H9 (cell line): ENCODE measurements around the gene LSM11. TPM values are rescaled to one million over a fixed set of nuclear protein-coding genes. Genes with fewer than 3 reads are reported as not detected.

Source experiments
- DNase-seq: peaks from one replicate; pipeline ENCODE4 v3.0.0-alpha.2; 2017
- H2AFZ ChIP-seq: one replicate; pipeline ENCODE4 v1.6.1; 2013; ENCODE audit warnings: mild to moderate bottlenecking, low read length, control low read depth, moderate library complexity
- H2AK5ac ChIP-seq: 2 replicates; pipeline ENCODE4 v1.6.1; 2013; ENCODE audit warnings: low read length, control low read depth, mixed read lengths; ENCODE audit not compliant: insufficient read length
- H2BK120ac ChIP-seq: one replicate; pipeline ENCODE4 v1.6.1; 2013; ENCODE audit warnings: low read depth, mild to moderate bottlenecking, low read length, control low read depth, inconsistent platforms; ENCODE audit not compliant: poor library complexity, severe bottlenecking
- H2BK12ac ChIP-seq: 2 replicates; pipeline ENCODE4 v1.6.1; 2013; ENCODE audit warnings: low read length, control low read depth, mixed read lengths, low read depth; ENCODE audit not compliant: insufficient read length
- H2BK15ac ChIP-seq: 2 replicates; pipeline ENCODE4 v1.6.1; 2013; ENCODE audit warnings: low read depth, low read length, control low read depth
- H2BK20ac ChIP-seq: one replicate; pipeline ENCODE4 v1.6.1; 2013; ENCODE audit warnings: low read depth, mild to moderate bottlenecking, low read length, control low read depth, inconsistent platforms; ENCODE audit not compliant: poor library complexity, severe bottlenecking
- H2BK5ac ChIP-seq: 2 replicates; pipeline ENCODE4 v1.6.1; 2013; ENCODE audit warnings: low read length, control low read depth, mixed read lengths; ENCODE audit not compliant: insufficient read length
- H3K14ac ChIP-seq: 2 replicates; pipeline ENCODE4 v1.6.1; 2013; ENCODE audit warnings: low read length, control low read depth; ENCODE audit not compliant: insufficient read depth
- H3K18ac ChIP-seq: 2 replicates; pipeline ENCODE4 v1.6.1; 2013; ENCODE audit warnings: low read depth, mild to moderate bottlenecking, mixed read lengths, low read length, control low read depth; ENCODE audit not compliant: insufficient read length
- H3K23ac ChIP-seq: 2 replicates; pipeline ENCODE4 v1.6.1; 2013; ENCODE audit warnings: low read length, control low read depth, mixed read lengths, low read depth; ENCODE audit not compliant: insufficient read length
- H3K23me2 ChIP-seq: 2 replicates; pipeline ENCODE4 v1.6.1; 2013; ENCODE audit warnings: low read depth, mild to moderate bottlenecking, mixed read lengths, low read length, control low read depth; ENCODE audit not compliant: insufficient read length, poor library complexity, severe bottlenecking
- H3K27ac ChIP-seq: 2 replicates; pipeline ENCODE4 v1.5.1; 2013; ENCODE audit warnings: low read length, control low read depth, mixed read lengths, low read depth; ENCODE audit not compliant: insufficient read length
- H3K27me3 ChIP-seq: 2 replicates; pipeline ENCODE4 v1.6.1; 2013; ENCODE audit warnings: low read length, control low read depth, inconsistent platforms; ENCODE audit not compliant: insufficient read depth
- H3K4ac ChIP-seq: 2 replicates; pipeline ENCODE4 v1.6.1; 2013; ENCODE audit warnings: low read depth, mild to moderate bottlenecking, control low read depth, inconsistent platforms, low read length, moderate library complexity
- H3K4me1 ChIP-seq: 2 replicates; pipeline ENCODE4 v1.6.1; 2013; ENCODE audit warnings: low read length, control low read depth, inconsistent platforms; ENCODE audit not compliant: insufficient read depth
- H3K4me2 ChIP-seq: 2 replicates; pipeline ENCODE4 v1.6.1; 2013; ENCODE audit warnings: low read length, control low read depth, mixed read lengths; ENCODE audit not compliant: insufficient read length, insufficient read depth
- H3K56ac ChIP-seq: 2 replicates; pipeline ENCODE4 v1.6.1; 2013; ENCODE audit warnings: low read depth, mild to moderate bottlenecking, mixed read lengths, low read length, control low read depth; ENCODE audit not compliant: insufficient read length
- H3K79me1 ChIP-seq: 2 replicates; pipeline ENCODE4 v1.6.1; 2013; ENCODE audit warnings: low read depth, mild to moderate bottlenecking, moderate library complexity, low read length, control low read depth, inconsistent platforms; ENCODE audit not compliant: insufficient read depth, poor library complexity, severe bottlenecking
- H3K79me2 ChIP-seq: 2 replicates; pipeline ENCODE4 v1.6.1; 2013; ENCODE audit warnings: low read length, control low read depth, inconsistent platforms; ENCODE audit not compliant: insufficient read depth
- H3K9ac ChIP-seq: 2 replicates; pipeline ENCODE4 v1.6.1; 2013; ENCODE audit warnings: low read length, control low read depth, mixed read lengths; ENCODE audit not compliant: insufficient read length; ENCODE audit errors: extremely low read depth
- H3K9me3 ChIP-seq: one replicate; pipeline ENCODE4 v1.6.1; 2013; ENCODE audit warnings: low read depth, low read length, inconsistent platforms; ENCODE audit not compliant: control insufficient read depth
- H3T11ph ChIP-seq: one replicate; pipeline ENCODE4 v1.6.1; 2013; ENCODE audit warnings: mild to moderate bottlenecking, low read length, control low read depth, inconsistent platforms
- H4K20me1 ChIP-seq: one replicate; pipeline ENCODE4 v1.6.1; 2013; ENCODE audit not compliant: control insufficient read depth, insufficient read length, insufficient read depth
- H4K5ac ChIP-seq: 2 replicates; pipeline ENCODE4 v1.6.1; 2013; ENCODE audit warnings: low read depth, mild to moderate bottlenecking, mixed read lengths, low read length, control low read depth; ENCODE audit not compliant: insufficient read length
- H4K8ac ChIP-seq: replicated peaks from 2 replicates; pipeline ENCODE4 v1.6.1; 2013; ENCODE audit warnings: low read length, control low read depth, mixed read lengths, low read depth; ENCODE audit not compliant: insufficient read length
- H4K91ac ChIP-seq: 2 replicates; pipeline ENCODE4 v1.6.1; 2013; ENCODE audit warnings: low read depth, mild to moderate bottlenecking, moderate library complexity, mixed read lengths, low read length, control low read depth; ENCODE audit not compliant: insufficient read length
- H3K27ac Mint-ChIP-seq, 3 experiments: 2 replicates in 2 of 3; 3 replicates in 1 of 3; pipeline ENCODE4 v1.8.0; 2020 to 2021; ENCODE audit warnings: mixed read lengths in 3 of 3, mild to moderate bottlenecking in 1 of 3, moderate library complexity in 1 of 3
- H3K27me3 Mint-ChIP-seq: 2 replicates; pipeline ENCODE4 v1.8.0; 2021; ENCODE audit warnings: low read depth, mild to moderate bottlenecking, moderate library complexity, mixed read lengths
- H3K36me3 Mint-ChIP-seq, 3 experiments: 2 replicates in 2 of 3; 3 replicates in 1 of 3; pipeline ENCODE4 v1.8.0; 2020 to 2021; ENCODE audit warnings: low read depth in 3 of 3, mixed read lengths in 3 of 3; ENCODE audit not compliant: insufficient read depth in 1 of 3
- H3K4me1 Mint-ChIP-seq, 2 experiments: 2 replicates each; pipeline ENCODE4 v1.8.0; 2020; ENCODE audit warnings: mixed read lengths in 2 of 2
- H3K4me3 Mint-ChIP-seq, 2 experiments: 2 replicates in 1 of 2; 3 replicates in 1 of 2; pipeline ENCODE4 v1.8.0; 2020 to 2021; ENCODE audit warnings: mild to moderate bottlenecking in 2 of 2, mixed read lengths in 2 of 2, moderate library complexity in 1 of 2
- H3K9me3 Mint-ChIP-seq, 2 experiments: 2 replicates in 1 of 2; 3 replicates in 1 of 2; pipeline ENCODE4 v1.8.0; 2020; ENCODE audit warnings: mild to moderate bottlenecking in 2 of 2, mixed read lengths in 2 of 2, moderate library complexity in 1 of 2
- CTCF ChIP-seq: fragments of 200-600 bp; sonication (generic); conservative IDR thresholded peaks from 3 replicates; pipeline ENCODE4 v1.8.0; 2021; ENCODE audit warnings: antibody characterized with exemption, mild to moderate bottlenecking
- WGBS: extraction: QIAGEN DNeasy Blood & Tissue Kit; methylation state at CpG from one replicate; pipeline ENCODE4 v1.1.7; 2013; ENCODE audit warnings: missing lambda C conversion rate, low lambda C conversion rate, mixed read lengths; ENCODE audit not compliant: insufficient read length; ENCODE audit errors: extremely low coverage; 5-methylcytosine and 5-hydroxymethylcytosine counted together
- total RNA-seq: library from RNA; stranded (reverse); gene quantifications from 2 replicates; pipeline ENCODE4 v1.2.1, GENCODE V29; 2021

Gene LSM11
- total RNA-seq, 1 experiment from 2014 or later: 4.7 TPM

- H4K5ac ChIP-seq: no peak overlapping the region
- no peak for DNase-seq
- no peak overlapping the region for H2BK20ac ChIP-seq
- H3K9ac ChIP-seq: no peak overlapping the region
- no peak overlapping the region for H3K14ac ChIP-seq
- no peak overlapping the region for H3K23ac ChIP-seq
- H3K9me3 ChIP-seq: no peaks in the 10 kb centered on the region
- no peaks in the 10 kb centered on the region for H3K79me1 ChIP-seq
- peaks cover 7% of the 10 kb centered on the region for H3K27me3 ChIP-seq
- H4K20me1 ChIP-seq: no peaks in the 10 kb centered on the region
- H3K23me2 ChIP-seq: peaks cover 9% of the 10 kb centered on the region
- TF ChIP-seq CTCF: no peak
- no peak overlapping the region for H2BK120ac ChIP-seq
- no peak overlapping the region for H3K27ac ChIP-seq
- H2BK5ac ChIP-seq: no peak overlapping the region
- H3K4me1 ChIP-seq: no peaks in the 10 kb centered on the region
- Mint-ChIP-seq H3K4me1 (peaks cover 5 to 10% of the 10 kb centered on the region in 2 experiments), H3K9me3 (peaks cover 0 to 7% of the 10 kb centered on the region in 2 experiments; a peak in 2 of 5 replicates), H3K36me3 (peaks cover 18 to 34% (median 30%) of the 10 kb centered on the region in 3 experiments), H3K4me3 (no peak overlapping the region), H3K27me3 (peaks cover 18% of the 10 kb centered on the region), H3K27ac (no peak overlapping the region)
- no peak overlapping the region for H3T11ph ChIP-seq
- no peak overlapping the region for H2AK5ac ChIP-seq
- no peak overlapping the region for H2BK15ac ChIP-seq
- no peak overlapping the region for H4K91ac ChIP-seq
- H2AFZ ChIP-seq: no peak overlapping the region
- no peaks in the 10 kb centered on the region for H3K79me2 ChIP-seq
- no peak overlapping the region for H4K8ac ChIP-seq
- no peak overlapping the region for H3K56ac ChIP-seq
- H3K4me2 ChIP-seq: no peak overlapping the region
- H2BK12ac ChIP-seq: no peak overlapping the region
- no peak overlapping the region for H3K18ac ChIP-seq
- no CpG with 5 or more reads among the region's 4 CpGs for WGBS
- no peak overlapping the region for H3K4ac ChIP-seq
Measured at GRCh38 chr5:157741131-157741530, 2.4 kb upstream of the LSM11 start.
